ENCODE measurements around the gene SYNPO2. TPM values are rescaled to one million over a fixed set of nuclear protein-coding genes. Genes with fewer than 3 reads are reported as not detected.
"Not testable (repeated sequence)": the region's sequence is repeated elsewhere in the genome, so short reads cannot be mapped to it uniquely, and the experiment has no call there.

The SYNPO2 gene
- polyA plus RNA-seq, 3 donors = 2.2 to 28.5 (median 27.8) TPM

DNA sequence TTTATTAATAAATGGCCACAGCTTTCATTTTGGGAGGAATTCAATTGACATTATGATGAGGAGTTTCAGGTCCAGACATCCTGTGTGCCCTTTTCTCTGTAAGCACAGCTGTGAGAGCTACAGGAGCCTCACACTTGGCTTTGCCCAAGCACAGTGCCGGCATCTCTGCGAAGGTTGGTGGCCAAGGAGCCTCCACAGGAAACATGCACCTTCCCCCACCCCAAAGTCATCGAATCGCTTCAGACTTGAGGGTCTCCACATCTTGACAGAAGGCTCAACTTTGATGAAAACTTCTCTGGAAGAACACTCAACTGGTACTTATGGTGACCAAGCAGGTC, 100.0 kb downstream of the SYNPO2 start:
- no peak overlapping the region for H3K27ac ChIP-seq (ENCODE audit: low read depth, low read length)
- 73 to 95% (median 90%) methylated on average over 4 of the region's 4 CpGs for WGBS, 3 donors

DNA sequence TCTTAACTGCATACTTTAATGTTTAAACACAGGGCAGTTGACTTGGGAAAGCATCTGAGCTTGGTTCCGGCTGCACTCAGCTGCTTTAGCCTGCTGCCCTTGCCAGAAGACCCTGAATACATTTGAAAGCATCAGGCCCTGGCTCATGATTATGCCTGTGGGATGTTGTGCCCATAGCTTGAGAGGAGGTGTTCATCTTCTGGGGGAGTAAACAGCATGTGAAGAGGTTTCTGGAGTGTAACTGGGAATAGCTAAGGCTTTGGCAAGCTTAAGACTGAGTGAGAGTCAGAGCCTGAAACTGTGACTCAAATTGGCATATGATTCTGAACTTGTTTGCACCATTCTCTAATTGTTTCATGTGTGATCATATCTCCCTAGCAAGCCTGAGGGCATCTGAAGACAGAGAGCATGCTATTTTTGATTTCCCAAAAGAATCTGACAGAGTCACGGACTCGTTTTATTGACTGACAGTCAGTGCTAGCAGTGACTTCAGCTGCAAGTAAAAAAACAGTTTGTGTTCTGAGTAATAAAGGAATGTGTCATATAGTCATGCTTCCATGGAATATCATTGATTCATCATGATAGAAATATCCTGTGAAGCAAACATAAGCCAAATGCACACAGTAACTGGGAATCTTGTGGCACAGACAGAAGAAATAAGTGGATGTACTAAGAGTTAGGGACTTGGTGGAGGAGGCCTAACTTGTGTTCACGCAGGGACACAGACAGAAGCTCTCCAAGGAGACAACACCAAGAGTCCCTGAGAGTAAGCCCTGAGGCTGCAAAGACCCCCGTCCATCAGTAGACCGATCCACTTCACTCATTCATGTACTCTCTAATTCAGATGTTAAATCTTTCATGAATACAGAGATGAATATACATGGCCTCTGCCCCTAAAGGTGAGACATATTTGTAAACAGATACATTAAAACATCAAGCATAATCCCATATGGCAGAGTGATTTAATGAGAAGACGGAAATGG, 100.7 kb downstream of the SYNPO2 start:
- no peak overlapping the region for H3K27ac ChIP-seq (ENCODE audit: low read depth, low read length)
- WGBS, 3 donors = 78 to 90% (median 81%) methylated on average over 7 of the region's 7 CpGs

DNA sequence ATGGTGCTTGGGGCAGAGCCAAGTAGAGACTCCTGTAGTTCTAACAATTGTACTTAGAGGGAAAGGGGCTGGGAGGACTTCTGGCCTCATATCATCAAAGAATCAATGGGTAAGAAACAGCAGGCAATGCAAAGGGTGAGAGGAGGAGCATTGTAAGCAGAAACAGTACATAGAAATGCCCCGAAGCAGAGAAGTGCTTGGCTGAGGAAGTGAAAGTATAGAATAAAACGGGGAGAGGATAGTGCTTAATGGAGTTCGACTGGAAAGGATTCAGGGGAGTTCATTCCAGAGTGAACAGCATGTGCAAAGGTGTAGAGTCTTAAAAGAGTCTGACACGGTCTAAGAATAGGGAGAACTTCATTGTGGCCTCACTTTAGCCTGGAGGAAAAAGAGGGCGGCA, 103.0 kb downstream of the SYNPO2 start:
- 80 to 84% (median 82%) methylated on average over 5 of the region's 5 CpGs for WGBS, 3 donors
- no peak overlapping the region for H3K27ac ChIP-seq (ENCODE audit: low read depth, low read length)

DNA sequence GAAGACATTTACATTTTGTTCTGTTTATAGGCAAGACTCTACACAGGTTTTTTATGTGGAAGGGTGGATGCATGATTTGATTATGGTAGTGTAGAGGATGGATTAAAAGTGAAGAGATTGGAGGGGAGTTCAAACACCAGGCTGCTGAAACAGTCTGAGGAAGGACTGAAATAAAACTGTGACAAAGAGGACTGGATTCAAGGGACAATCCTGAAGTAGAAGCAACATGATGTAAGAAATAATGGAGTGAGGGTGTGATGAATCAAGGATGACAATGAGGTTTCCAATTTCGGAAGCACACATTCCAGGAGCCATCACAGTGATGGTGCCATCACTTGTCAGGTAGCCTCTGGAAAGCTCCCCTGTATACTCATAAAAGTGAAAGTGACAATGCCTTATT, 103.5 kb downstream of the SYNPO2 start:
- H3K27ac ChIP-seq (ENCODE audit: low read depth, low read length) = no peak overlapping the region
- 81 to 86% (median 84%) methylated on average over 1 of the region's 1 CpG for WGBS, 3 donors

DNA sequence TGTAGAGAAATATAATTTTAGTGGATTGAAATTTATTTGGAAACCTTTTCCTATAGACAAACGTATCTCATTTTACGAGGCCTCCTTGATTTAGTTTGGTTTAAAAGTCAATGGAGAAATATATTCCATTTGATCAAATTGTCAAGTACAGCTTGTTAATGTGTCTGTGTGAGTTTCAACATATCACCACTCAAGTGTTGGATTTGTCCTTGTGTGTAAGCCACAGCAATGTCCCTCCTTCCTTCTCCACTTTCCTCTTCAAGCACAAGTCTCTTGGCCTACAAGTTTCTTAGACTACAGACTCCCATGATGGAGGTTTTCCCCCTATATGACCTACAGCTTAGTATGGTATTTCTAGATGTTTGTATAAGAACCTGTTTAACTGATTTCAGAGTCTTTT, 104.7 kb downstream of the SYNPO2 start:
- H3K27ac ChIP-seq (ENCODE audit: low read depth, low read length) = no peak overlapping the region
- 81 to 93% (median 89%) methylated on average over 2 of the region's 2 CpGs for WGBS, 3 donors

DNA sequence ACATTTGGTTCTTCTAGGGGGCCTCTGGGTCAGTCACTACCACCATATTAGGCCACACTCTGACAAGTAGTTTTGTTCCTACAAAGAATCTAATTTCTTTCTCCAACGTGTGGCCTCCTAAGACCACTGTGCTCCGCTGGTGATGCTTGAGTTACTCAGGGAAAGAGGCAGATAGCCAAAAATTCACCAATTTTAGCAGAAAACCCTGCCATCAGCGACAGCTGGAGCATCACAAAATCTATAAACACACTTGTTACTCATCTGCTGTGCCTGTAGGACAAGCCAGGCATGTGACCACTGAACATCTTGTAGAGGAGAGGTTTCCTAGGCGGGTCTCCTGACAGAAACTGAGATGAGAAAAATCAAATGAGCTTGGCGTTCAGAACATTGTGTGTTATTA, 105.4 kb downstream of the SYNPO2 start:
- WGBS, 3 donors = 69 to 80% (median 73%) methylated on average over 5 of the region's 5 CpGs
- no peak overlapping the region for H3K27ac ChIP-seq (ENCODE audit: low read depth, low read length)

DNA sequence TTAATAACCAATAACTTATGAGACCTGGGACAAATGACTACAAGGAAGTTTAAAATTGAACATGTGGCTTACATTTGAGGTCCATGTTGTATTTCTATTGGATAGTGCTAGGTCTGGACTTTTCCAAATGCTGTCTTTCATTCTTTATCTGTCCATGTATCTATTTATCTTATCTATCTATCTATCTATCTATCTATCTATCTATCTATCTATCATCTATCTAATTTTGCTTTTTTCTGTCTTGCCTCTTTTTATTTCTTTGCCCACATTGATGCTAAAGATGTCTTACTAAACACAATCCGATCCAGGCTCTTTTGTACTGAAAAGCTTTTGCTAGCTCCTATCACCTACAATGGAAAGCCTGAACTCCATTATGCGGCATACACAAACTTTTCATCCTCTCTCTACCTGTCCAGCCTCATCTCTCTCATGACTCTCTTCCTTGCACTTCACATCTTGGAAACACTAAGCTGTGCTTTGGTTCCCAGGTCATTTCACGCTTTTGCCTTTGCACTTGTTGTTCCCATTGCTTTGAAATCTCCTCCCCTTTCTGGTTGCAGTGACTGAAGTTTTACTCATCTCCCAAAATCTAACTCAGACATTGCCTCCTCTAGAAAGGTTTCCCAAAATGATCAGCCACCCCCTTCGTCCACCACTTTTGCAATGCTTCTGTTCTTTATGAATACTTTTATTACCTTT, 107.2 kb downstream of the SYNPO2 start:
- no peak overlapping the region for H3K27ac ChIP-seq (ENCODE audit: low read depth, low read length)
- 90 to 97% (median 96%) methylated on average over 4 of the region's 4 CpGs for WGBS, 3 donors

DNA sequence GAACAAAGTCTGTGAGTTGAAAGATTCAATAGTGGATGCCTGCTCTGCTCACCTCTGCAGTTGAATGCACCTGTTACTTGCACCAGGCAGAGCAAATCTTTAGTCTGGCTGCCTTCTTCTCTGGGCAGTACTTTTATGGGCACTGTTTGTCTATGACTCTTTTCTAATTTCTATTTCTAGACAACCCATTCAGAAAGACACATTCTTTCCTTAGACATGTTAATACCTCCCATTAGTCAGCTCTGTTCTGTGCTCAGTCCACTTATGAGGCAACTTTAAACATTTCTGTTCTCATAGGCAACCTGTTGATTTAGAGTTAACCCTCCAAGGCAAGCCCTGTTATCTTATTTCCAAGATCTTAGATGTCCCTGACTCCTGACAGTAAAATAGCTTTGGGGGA, 108.9 kb downstream of the SYNPO2 start:
- H3K27ac ChIP-seq (ENCODE audit: low read depth, low read length) = no peak overlapping the region

DNA sequence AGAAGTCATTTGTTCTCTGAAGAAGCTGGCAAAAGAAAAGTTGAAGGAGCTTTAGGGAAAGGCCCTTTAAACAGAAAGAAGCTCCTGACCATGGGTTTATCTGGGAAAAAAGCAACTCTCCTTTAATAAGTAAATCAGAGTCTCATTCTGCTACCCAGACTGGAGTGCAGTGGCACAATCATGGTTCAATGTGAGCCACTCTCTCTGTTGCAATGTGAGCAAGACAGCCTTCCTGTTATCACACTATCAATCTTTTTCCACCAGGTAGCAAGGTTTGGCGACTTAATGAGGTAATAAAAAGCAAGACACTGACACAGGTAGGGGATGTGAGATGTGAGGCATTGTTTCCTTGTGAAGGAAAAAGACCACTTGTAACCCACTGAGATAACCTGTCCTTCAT, 111.3 kb downstream of the SYNPO2 start:
- 50 to 69% (median 55%) methylated on average over 1 of the region's 1 CpG for WGBS, 3 donors
- no peak overlapping the region for H3K27ac ChIP-seq (ENCODE audit: low read depth, low read length)

DNA sequence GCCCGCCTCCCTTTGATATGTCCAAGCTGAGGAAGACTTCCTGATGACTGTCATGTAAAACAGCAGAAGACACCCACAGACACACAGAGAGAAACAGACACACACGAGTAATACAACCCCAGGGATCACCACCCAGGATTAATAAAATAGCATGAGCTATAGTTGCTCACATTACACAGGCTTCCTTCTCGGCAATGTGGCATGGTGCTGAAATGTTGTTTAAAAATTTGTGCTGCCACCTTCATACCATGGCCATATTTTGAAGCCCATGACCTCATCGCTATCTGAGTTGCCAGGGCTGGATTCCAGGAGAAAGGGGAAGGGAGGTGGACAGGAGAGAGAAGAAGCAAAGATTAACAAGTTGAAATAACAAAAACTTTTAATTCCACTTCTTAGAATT, 111.7 kb downstream of the SYNPO2 start:
- 76 to 79% (median 78%) methylated on average over 4 of the region's 4 CpGs for WGBS, 3 donors

DNA sequence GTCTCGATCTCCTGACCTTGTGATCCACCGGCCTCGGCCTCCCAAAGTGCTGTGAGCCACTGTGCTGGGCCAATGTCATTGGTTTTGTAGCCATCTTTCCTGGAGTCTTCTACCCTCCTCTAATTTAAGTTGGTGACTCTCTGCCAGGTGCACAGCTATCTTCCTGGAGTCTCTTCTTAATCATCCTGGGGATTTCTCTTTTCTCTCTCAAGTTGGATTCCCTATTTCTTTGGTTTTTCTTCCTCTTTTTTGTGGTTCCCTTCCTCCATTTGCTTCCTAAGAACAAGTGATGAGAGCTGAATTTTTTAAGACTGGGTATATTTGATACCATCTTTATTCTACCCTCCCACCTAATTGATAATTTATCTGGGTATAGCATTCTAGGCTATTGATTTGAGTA, 113.8 kb downstream of the SYNPO2 start:
- WGBS, 3 donors = 62 to 94% (median 67%) methylated on average over 3 of the region's 3 CpGs
- H3K27ac ChIP-seq (ENCODE audit: low read depth, low read length) = no peak overlapping the region

More for the DNA sequence above, 111.7 kb downstream of the SYNPO2 start:
- H3K27ac ChIP-seq (ENCODE audit: low read depth, low read length) = no peak overlapping the region

DNA sequence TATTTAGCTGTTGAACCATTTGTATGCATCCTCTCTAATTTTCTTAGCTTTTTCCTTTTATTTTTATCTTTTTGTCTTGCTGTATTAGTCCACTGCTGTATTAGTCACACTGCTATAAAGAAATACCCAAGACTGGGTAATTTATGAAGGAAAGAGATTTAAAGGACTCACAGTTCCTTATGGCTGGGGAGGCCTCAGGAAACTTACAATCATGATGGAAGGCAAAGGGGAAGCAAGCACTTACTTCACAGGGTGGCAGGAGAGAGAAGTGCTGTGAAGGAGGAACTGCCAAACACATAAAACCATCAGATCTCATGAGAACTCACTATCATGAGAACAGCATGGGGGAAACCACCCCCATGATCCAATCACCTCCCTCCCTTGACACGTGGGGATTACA, 114.3 kb downstream of the SYNPO2 start:
- WGBS, 3 donors = 19 to 38% (median 25%) methylated on average over 1 of the region's 1 CpG

DNA sequence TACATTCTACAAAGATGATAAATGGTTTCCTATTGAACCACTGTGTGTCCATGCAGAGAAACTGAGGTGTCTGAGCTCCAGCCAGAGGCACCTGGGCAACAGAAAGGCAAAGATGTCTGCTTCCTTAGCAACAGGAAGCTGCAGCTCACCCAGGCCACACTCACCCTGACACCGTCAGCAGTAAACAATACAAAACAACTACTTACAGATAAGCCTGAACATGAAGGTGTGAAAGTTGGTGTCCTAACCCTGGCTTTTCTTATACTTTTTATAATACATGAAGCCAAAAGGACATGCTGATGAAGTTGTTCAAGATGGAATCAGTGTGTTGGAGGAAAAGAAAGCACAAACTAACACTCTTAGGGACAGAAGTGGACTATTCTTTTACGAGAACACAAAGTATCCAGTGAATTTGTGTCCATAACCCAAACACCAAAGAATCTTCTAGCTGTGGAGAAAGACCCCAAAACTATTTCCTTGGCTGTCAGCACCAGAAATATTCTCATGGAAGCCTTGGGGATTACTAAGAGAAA, 117.3 kb downstream of the SYNPO2 start:
- no peak overlapping the region for H3K27ac ChIP-seq (ENCODE audit: low read depth, low read length)
- 70 to 81% (median 76%) methylated on average over 2 of the region's 2 CpGs for WGBS, 3 donors

More for the DNA sequence above, 114.3 kb downstream of the SYNPO2 start:
- not testable (repeated sequence) for H3K27ac ChIP-seq (ENCODE audit: low read depth, low read length)

DNA sequence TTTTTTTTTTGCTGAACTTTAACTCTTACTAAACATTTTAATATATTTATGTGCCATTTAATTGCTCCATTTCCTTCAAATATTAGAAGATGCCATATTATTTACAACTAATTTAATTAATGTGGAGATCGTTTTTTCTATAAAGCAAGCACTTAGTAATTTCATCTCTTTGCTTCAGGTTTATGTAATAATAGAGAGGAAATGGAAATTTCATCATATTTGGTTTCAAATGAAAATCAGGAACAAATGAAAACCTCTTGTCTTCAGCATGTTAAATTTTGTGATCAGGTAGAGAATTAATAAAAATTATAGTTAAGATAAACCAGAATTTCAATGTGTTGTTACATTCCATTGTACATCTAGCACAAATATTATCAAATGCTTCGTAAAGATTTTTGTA, 120.1 kb downstream of the SYNPO2 start:
- 64 to 69% (median 64%) methylated on average over 2 of the region's 2 CpGs for WGBS, 3 donors
- no peak overlapping the region for H3K27ac ChIP-seq (ENCODE audit: low read depth, low read length)

DNA sequence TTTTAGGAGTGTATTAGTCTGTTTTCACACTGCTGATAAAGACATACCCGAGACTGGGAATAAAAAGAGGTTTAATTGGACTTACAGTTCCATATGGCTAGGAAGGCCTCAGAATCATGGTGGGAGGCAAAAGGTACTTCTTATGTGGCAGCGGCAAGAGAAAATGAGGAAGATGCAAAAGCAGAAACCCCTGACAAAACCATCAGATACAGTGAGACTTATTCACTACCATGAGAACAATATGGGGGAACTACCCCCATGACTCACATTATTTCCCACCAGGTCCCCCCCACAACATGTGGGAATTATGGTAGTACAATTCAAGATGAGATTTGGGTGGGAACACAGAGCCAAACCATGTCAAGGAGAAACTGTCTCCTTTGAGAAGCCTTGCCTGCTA, 121.6 kb downstream of the SYNPO2 start:
- 71 to 89% (median 79%) methylated on average over 2 of the region's 2 CpGs for WGBS, 3 donors
- not testable (repeated sequence) for H3K27ac ChIP-seq (ENCODE audit: low read depth, low read length)

DNA sequence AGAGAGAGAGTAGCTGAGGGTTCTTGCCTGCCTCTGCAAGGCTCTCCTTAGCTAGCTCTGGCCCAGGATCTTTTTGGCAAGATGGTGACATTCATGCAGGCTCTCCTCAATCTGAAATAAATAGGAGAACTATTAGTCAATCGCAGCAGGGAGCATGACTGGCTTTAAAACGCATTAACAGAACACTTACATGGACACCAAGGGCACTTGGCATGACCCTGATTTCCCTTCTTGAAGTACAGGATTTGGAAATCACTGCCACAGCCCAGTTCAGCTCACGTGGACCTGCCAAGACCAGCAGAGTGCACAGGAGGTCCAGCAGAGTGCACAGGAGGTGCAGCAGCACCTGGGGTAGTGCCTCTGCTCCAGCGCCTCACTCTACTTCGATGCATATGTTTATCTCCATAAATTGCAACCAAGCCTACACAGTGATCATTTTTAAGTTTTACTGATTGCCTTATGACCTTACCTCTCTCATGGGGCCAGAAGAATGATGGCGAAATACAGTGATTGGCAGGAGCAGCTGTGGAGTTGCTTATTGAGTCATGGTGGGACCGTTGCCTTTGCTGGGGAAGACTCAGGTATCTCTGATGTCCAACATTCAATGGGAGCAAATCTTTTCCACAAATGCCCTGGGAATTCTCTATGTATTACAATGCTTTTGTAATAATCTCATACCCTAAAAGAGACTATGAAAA, 122.4 kb downstream of the SYNPO2 start:
- H3K27ac ChIP-seq (ENCODE audit: low read depth, low read length) = no peak overlapping the region
- WGBS, 3 donors = 64 to 80% (median 69%) methylated on average over 7 of the region's 7 CpGs

DNA sequence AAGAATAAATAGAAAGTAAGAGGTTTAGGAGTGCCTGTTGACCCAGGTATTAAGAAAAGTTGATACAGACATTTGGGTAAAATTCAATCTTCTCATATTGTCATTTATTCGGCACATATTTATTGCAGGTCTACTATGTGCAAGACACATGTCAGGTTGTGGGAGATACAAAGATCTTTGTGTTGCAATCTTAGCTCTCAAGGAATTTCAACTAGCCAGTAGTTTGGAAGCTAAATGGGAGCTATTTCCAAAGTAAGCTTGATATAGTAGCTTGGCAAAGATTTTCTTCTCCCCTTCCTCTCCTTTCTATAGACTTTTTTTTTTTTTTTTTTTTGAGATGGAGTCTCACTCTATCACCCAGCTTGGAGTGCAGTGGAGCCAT, 122.9 kb downstream of the SYNPO2 start:
- H3K27ac ChIP-seq (ENCODE audit: low read depth, low read length) = no peak overlapping the region
- 74 to 95% (median 92%) methylated on average over 1 of the region's 1 CpG for WGBS, 3 donors

DNA sequence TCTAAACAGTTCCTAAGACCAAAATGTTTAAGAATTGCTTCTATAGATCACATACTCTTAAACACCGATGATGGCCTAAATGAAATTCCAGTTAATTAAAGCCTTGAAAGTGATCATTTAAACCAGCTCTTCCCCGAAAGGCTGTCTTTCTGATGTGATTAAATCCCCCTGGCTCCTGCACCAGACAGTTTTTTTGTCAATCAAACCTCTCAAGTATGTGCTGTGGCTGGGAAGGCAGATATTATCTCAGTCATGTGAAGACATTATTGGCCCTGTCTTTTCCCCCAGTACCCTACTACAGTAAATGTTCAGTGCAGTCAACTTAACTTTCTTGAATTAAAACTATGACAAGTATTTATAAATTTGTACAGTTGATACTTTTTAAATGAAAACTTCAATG, 126.0 kb downstream of the SYNPO2 start:
- WGBS, 3 donors = 81 to 90% (median 89%) methylated on average over 2 of the region's 2 CpGs
- H3K27ac ChIP-seq (ENCODE audit: low read depth, low read length) = no peak overlapping the region

DNA sequence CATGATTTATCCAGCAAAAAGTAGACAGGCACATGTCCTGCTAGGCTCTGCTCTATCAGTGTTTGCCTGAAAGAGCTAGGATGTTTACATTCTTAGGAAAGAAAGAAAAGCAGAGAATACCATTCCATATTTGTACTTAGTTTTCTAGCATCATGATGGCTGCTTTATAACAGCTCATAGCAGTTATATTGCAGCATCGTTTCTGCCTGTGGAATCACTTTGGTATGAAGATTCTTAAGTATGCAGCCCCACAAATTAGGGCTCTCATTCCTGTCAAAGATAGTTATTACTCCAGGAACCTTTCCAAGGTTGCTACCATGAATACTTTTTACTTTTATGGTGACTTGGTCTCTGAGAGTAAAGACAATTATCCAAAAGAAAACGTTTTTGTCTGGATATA, 128.0 kb downstream of the SYNPO2 start:
- H3K27ac ChIP-seq (ENCODE audit: low read depth, low read length) = no peak overlapping the region
- 27 to 45% (median 40%) methylated on average over 2 of the region's 2 CpGs for WGBS, 3 donors
